HG02870 (cell line): Measurements from ENCODE around the gene ANGPT4.

ENCODE experiments used
- ATAC-seq: cut with Tn5 transposase; IDR thresholded peaks from one replicate; pipeline ENCODE4 v1.9.1; 2021; ENCODE audit warnings: mild to moderate bottlenecking, moderate library complexity; ENCODE audit not compliant: unreplicated experiment

The ANGPT4 gene

DNA sequence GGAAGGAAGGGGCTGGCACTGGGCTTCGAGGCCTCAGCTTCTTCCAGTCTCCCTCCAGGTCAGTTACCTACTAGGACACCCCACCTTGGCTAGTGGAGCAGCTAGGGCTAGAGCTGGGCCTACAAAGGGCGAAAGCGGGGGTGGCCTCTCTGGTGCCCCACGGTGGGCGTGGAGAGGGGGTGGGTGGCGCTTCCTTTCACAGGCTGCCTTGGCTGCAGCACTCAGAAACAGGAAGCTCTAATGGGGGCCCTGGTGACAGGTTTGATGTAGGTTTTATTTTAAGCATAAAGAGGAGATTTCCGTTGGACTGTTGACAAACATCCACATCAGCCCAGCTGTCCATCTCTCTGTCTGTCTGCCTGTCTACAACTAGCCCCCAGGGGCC lies 69.2 kb downstream of the ANGPT4 start:
- no peak for ATAC-seq

GRCh38 chr20:845941-846893 lies 69.9 kb downstream of the ANGPT4 start:
- no peak for ATAC-seq

GRCh38 chr20:845226-845868 lies 70.8 kb downstream of the ANGPT4 start:
- no peak for ATAC-seq

DNA sequence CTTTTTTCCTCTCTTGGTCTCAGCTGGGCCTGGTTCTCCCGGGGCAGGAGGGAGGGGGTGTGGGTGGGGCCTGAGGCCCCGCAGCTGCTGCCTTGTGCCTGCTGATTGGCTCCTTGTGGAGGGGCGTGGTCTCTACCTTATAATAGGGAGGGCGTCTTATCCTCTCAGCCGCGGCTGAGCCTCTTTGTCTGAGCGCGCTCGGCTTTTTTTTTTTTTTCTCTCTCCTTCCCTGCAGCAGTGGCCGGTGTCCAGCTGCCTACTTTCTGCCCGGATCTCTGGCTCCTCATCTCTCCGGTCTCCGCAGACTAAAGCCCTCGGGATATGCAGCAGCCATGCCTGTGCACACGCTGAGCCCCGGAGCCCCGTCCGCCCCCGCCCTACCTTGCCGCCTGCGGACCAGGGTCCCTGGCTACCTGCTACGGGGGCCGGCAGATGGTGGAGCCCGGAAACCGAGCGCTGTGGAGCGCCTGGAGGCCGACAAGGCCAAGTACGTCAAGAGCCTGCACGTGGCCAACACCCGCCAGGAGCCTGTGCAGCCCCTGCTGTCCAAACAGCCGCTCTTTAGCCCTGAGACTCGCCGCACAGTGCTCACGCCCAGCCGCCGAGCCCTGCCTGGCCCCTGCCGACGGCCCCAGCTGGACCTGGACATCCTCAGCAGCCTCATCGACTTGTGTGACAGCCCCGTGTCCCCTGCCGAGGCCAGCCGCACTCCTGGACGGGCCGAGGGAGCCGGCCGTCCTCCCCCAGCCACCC lies 71.5 kb downstream of the ANGPT4 start:
- peak; percentile 94 for ATAC-seq

- no peak for ATAC-seq
Observed at GRCh38 chr20:843912-844311, 72.2 kb downstream of the ANGPT4 start.

DNA sequence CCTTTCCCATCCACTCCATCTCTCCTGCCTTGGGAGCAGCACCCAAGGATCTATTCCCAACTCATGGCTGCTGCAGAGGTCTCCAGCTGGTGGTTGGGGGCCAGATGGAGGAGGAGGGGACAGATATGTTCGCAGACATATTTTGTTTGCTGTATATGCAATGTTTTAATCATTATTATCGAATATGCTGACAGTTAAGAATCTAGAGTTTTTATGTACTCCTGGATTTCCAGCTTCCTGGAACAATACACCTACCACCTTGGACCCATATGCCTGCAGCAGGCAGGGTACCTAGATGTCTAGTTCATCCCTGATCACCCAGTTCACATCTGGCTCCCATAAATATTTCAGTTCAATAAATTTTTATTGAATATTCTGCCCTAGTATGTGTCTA lies 73.6 kb downstream of the ANGPT4 start:
- ATAC-seq: no peak

DNA sequence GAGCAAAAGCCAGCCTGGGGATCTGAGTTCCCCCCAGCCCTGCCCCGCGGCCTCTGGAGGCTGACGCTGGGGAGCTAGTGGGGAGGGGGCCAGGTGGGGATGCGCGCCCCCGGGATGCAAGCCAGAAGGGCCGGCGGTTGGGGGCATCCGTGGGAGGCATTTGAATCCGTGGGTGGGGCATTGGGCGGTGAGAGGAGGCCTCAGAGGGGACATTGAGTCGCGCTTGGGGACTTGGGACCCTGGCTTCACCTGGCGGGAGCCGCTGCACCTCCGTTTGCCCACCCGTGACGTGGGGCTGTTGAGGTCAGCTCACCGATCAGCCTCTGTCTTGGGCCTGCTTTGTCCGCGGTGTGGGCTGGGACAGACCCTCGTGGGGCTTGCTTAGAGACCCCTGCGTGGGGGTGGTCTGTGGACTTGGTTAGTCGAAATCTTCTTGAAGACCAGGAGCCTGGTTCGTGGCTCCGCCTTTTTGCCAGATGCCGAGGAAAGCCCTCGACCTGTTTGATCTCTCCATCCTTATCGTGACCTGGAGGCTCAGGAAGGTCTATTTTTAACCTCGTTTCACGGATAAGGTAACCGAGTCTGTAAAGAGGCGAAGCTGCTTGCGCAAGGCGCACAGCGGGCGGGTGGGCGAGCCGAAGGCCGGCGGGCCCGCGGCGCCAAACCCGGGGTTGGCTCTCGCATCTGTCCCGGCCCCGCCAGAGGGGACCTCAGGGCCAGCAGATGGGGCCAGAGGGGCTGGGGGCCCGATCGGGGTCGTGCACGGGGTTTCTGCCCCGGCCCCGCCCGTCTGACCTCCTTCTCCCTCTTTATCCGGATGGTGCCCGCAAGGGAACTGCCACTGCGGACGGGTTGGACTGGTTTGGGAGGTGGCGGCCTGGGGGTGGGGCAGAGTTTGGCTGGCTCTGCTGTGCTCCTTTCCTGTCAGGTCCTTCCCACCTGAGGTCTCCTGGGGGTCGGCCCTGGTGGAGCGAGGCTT lies 74.3 kb downstream of the ANGPT4 start:
- no peak for ATAC-seq

GRCh38 chr20:840858-841567 lies 75.1 kb downstream of the ANGPT4 start:
- ATAC-seq: no peak

- ATAC-seq: no peak
Observed at GRCh38 chr20:840503-840857, 75.7 kb downstream of the ANGPT4 start.

DNA sequence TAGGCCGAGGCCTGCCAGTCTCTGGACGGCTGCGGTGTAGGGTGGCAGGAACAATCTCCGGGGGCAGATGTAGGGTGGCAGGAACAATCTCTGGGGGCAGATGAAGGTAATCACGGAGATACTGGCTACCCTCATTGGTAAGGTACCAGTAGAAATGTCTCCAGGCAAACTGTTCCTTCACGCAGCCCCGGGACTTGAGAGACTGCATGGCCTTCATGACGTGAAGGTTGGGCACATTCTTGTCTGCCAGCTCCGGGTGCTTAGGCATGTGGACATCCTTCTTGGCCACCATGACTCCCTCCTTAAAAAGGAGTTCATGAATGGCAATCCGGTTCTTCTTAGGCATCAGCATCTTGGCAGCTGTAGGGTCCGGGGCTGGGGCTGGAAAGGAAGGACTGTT lies 76.5 kb downstream of the ANGPT4 start:
- no peak for ATAC-seq

DNA sequence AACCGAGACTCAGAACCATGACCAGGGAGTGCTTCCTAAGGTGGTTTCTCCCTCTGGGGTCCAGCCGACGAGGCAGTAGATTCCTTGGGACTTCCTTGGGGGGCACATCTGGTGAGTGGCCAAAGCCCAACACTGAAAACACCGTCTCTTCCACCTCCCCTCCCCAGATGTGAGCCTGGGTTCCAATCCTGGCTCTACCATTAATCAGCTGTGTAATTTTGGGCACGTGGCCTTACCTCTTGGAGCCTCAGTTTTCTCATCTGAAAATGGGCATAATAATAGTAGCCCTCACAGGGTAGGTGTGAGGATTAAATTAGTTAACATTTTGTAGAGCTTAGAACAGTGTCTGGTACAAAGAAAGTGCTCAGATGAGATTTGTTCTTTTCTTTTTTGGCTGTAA lies 77.1 kb downstream of the ANGPT4 start:
- no peak for ATAC-seq

GRCh38 chr20:836190-836589 lies 79.9 kb downstream of the ANGPT4 start:
- ATAC-seq: no peak

GRCh38 chr20:835608-836045 lies 80.5 kb downstream of the ANGPT4 start:
- no peak for ATAC-seq

DNA sequence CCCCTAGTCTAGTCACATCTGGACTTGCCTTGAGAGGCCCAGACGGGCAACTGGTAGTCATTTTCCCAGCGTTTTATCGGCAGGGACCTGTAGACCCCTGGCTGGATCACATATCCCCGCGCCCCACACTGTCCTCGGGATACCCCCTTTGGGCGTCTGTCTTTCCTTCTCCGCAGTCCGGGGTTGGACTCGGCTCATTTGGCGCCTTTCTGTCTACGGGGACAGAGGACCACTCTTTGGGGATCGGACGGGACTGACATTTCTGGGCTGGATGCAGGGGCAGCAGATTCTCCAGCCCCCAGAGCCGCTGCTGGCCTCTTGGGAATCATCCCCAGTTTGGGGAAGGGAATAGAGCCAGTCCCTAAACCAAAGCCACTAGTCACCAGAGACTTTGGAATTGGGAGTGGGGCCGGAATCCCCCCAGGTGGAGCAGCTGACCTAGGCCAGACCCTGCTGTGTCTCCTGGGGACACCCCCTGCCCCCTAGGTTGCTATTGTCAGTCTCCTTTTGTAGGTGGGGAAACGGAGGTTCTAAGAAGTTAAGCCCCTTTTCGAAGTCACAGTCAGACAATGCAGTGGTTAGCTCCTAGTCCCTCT lies 81.9 kb downstream of the ANGPT4 start:
- no peak for ATAC-seq

DNA sequence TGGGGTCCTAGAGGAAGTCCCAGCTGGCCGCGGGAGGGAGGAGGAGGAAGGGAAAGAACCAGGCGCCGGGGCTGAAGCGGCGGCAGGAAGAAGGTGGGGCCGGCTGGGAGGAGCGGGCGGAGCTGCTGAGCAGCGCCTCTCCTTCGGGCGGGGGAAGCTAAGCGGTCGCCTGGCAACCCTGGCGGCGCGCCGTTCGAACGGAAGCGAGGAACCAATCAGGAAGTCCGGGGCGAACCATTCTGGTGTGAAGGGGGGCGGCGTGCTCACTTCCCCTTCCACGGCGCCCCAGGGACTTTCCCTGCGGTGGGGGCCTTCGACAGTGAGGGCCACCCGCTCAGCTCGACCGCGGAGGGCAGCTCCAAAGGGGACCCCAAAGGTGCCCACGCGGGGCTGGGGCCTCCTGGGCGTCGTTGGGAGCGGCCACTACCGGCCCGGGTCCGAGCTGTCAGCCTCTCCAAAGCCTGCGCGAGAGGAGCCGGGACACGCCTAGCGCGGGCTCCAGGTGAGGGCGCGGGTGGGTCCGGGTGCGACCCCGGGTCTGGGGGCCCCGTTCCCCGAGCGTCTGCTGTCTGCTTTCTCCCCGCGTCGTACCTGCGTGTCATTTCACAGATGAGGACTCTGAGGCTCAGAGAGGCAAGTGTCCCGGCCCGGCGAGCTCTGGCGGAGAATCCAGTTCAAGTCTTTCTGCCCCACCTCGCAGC lies 82.5 kb downstream of the ANGPT4 start, which contains the start of gene FAM110A:
Gene FAM110A (plus strand): TSS at position 266 of the 701 bp plus-strand sequence. CDS start 11,090 bp downstream, outside the sequence.
- peak; percentile 97 for ATAC-seq

DNA sequence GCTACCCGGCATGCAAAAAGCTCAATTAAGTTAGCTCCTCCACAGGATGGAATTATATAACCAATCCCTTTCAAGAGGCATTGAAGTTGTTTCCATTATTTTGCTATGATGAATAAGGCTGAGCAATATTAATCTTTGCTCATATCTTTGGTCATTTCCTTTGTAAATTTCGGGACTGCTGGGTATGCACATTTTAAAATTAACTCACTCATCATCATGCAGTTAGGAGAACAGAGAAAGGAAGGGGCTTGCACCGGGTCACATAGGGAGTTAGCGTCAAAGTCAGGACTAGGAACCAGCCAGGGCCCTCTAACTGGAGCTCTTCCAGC lies 83.0 kb downstream of the ANGPT4 start:
- ATAC-seq: no peak

DNA sequence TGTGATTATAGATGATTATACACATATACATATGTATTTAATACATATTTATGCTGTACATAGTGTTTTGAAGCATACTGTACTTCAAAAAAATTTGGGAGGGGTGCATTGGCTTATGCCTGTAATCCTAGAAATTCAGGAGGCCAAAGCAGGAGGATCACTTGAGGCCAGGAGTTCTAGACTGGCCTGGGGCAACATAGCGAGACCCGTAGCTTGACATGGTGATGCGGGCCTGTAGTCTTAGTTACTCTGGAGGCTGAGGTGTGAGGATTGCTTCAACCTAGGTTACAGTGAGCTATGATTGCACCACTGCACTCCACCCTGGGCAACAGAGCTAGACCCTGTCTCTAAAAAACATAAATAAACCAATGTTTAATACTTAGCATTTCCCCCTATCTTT lies 84.2 kb downstream of the ANGPT4 start:
- ATAC-seq: no peak

GRCh38 chr20:831251-831650 lies 84.9 kb downstream of the ANGPT4 start:
- ATAC-seq: no peak

DNA sequence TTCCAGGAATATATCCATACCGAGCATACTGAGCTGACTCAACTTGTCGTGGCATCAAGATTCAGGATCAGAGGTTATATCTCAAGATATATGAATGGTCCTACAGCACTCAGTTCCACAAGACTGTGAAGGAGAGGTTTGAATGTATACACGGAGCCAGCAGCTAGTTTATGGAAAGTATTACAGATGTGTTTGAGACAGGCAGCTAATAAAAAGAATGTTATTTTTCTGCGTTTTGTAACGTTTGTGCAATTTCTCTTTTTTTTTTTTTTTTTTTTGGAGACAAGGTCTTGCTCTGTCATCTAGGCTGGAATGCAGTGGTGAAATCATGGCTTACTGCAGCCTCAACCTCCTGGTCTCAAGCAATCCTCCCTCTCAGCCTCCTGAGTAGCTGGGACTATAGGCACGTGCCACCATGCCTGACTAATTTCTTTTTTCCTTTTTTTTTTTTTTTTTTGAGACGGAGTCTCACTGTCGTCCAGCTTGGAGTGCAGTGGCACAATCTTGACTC lies 86.1 kb downstream of the ANGPT4 start:
- no peak for ATAC-seq
